ENCODE measurements around the gene CCDC110.

The CCDC110 gene

GRCh38 chr4:185421366-185422124 lies 50.0 kb downstream of the CCDC110 start:
- no peak for DNase-seq (ENCODE audit: low spot score)

- DNase-seq (ENCODE audit: low spot score), result no peak
Observed at GRCh38 chr4:185416955-185417354, 54.6 kb downstream of the CCDC110 start.

GRCh38 chr4:185412412-185412811 lies 59.1 kb downstream of the CCDC110 start:
- no peak for DNase-seq (ENCODE audit: low spot score)

- DNase-seq (ENCODE audit: low spot score), result no peak
Observed at GRCh38 chr4:185411849-185412248, 59.7 kb downstream of the CCDC110 start.

GRCh38 chr4:185408432-185408831 lies 63.1 kb downstream of the CCDC110 start:
- no peak for DNase-seq (ENCODE audit: low spot score)

- DNase-seq (ENCODE audit: low spot score), result no peak
Observed at GRCh38 chr4:185405296-185405999, 66.1 kb downstream of the CCDC110 start.

- peak; percentile 29 for DNase-seq (ENCODE audit: low spot score)
Observed at GRCh38 chr4:185404031-185404430, 67.5 kb downstream of the CCDC110 start.

- DNase-seq (ENCODE audit: low spot score), result no peak
Observed at GRCh38 chr4:185399466-185399865, 72.1 kb downstream of the CCDC110 start.

GRCh38 chr4:185398618-185399017 lies 72.9 kb downstream of the CCDC110 start:
- DNase-seq (ENCODE audit: low spot score), result no peak

GRCh38 chr4:185396724-185397385 lies 74.7 kb downstream of the CCDC110 start, which contains the start of gene ANKRD37:
ANKRD37 (plus strand) TSS chr4:185396841; CDS start chr4:185396924, 83 bp downstream.
- DNase-seq (ENCODE audit: low spot score), result peak; percentile 42

GRCh38 chr4:185395956-185396723 lies 75.4 kb downstream of the CCDC110 start:
- DNase-seq (ENCODE audit: low spot score), result peak; percentile 97

- peak; percentile 92 for DNase-seq (ENCODE audit: low spot score)
Observed at GRCh38 chr4:185395238-185395955, 76.1 kb downstream of the CCDC110 start, which contains the start of gene LRP2BP. LRP2BP (minus strand) TSS chr4:185395924; CDS start chr4:185378186, 17,738 bp downstream.
